WTC11 (cell line): ENCODE data around the gene ABCC4. TPM values are rescaled to one million over a fixed set of nuclear protein-coding genes. Genes with fewer than 3 reads are reported as not detected.

Experiments used
- ATAC-seq: fragments of 200-7000 bp; cut with Tn5 transposase; 2 replicates; pipeline ENCODE4 v1.10.0; 2021; ENCODE audit warnings: mild to moderate bottlenecking, moderate library complexity
- CTCF ChIA-PET: fragments of 300-600 bp; sonication (Branson Sonifier 250); formaldehyde crosslinking; loops from one replicate; lab custom pipeline; 2021; ENCODE audit warnings: antibody characterized with exemption; lab: Charles Lee
- POLR2A ChIA-PET: fragments of 350-600 bp; sonication (Branson Sonifier 250); formaldehyde crosslinking; loops from one replicate; lab custom pipeline; 2021; ENCODE audit warnings: antibody characterized with exemption; lab: Charles Lee
- DNase-seq: peaks from one replicate; pipeline ENCODE4 v3.0.0; 2021; ENCODE audit warnings: low spot score
- H3K27ac Mint-ChIP-seq: 2 replicates; pipeline ENCODE4 v1.8.0; 2021; ENCODE audit warnings: mixed read lengths
- H3K27me3 Mint-ChIP-seq: 2 replicates; pipeline ENCODE4 v1.8.0; 2021; ENCODE audit warnings: low read depth, mild to moderate bottlenecking, moderate library complexity, mixed read lengths
- H3K36me3 Mint-ChIP-seq: 2 replicates; pipeline ENCODE4 v1.8.0; 2021; ENCODE audit warnings: mixed read lengths
- H3K4me1 Mint-ChIP-seq: 2 replicates; pipeline ENCODE4 v1.8.0; 2022; ENCODE audit warnings: mixed read lengths
- H3K4me3 Mint-ChIP-seq: 2 replicates; pipeline ENCODE4 v1.8.0; 2021; ENCODE audit warnings: mild to moderate bottlenecking, moderate library complexity, mixed read lengths
- H3K9me3 Mint-ChIP-seq: 2 replicates; pipeline ENCODE4 v1.8.0; 2021; ENCODE audit warnings: mixed read lengths
- AFF4 ChIP-seq: sonication (generic); formaldehyde crosslinking; IDR thresholded peaks from 2 replicates; pipeline ENCODE4 v1.8.1; 2023; ENCODE audit warnings: mild to moderate bottlenecking, missing genetic modification reagents, borderline replicate concordance
- E2F4 ChIP-seq: sonication (generic); formaldehyde crosslinking; IDR thresholded peaks from 2 replicates; pipeline ENCODE4 v1.8.1; 2022; ENCODE audit warnings: low read depth, mild to moderate bottlenecking, moderate library complexity, missing genetic modification reagents, borderline replicate concordance
- ELF4 ChIP-seq: sonication (generic); formaldehyde crosslinking; IDR thresholded peaks from 2 replicates; pipeline ENCODE4 v1.8.1; 2022; ENCODE audit warnings: low read depth, mild to moderate bottlenecking, moderate library complexity, missing genetic modification reagents
- FOXJ3 ChIP-seq: sonication (generic); formaldehyde crosslinking; IDR thresholded peaks from 2 replicates; pipeline ENCODE4 v1.9.0; 2021; ENCODE audit warnings: missing genetic modification reagents, mild to moderate bottlenecking, borderline replicate concordance
- GTF2I ChIP-seq: fragments of 250-450 bp; sonication (Bioruptor Pico); conservative IDR thresholded peaks from 2 replicates; pipeline ENCODE4 v1.4.0; 2021; ENCODE audit warnings: mild to moderate bottlenecking
- HMGA2 ChIP-seq: fragments of 250-450 bp; sonication (Bioruptor Pico); IDR thresholded peaks from 2 replicates; pipeline ENCODE4 v1.4.0; 2021; ENCODE audit warnings: mild to moderate bottlenecking, moderate library complexity
- IRF1 ChIP-seq: sonication (generic); formaldehyde crosslinking; IDR thresholded peaks from 2 replicates; pipeline ENCODE4 v1.8.0; 2023; ENCODE audit warnings: missing genetic modification reagents
- IRF2 ChIP-seq: sonication (generic); formaldehyde crosslinking; IDR thresholded peaks from 2 replicates; pipeline ENCODE4 v1.8.0; 2022; ENCODE audit warnings: low read depth, missing genetic modification reagents, borderline replicate concordance
- NR1H2 ChIP-seq: sonication (generic); formaldehyde crosslinking; IDR thresholded peaks from 2 replicates; pipeline ENCODE4 v1.9.0; 2021; ENCODE audit warnings: mild to moderate bottlenecking, moderate library complexity, missing genetic modification reagents
- NR3C1 ChIP-seq: sonication (generic); formaldehyde crosslinking; conservative IDR thresholded peaks from 2 replicates; pipeline ENCODE4 v1.8.1; 2023; ENCODE audit warnings: low read depth, mild to moderate bottlenecking, missing genetic modification reagents
- RORB ChIP-seq: fragments of 250-450 bp; sonication (Bioruptor Pico); IDR thresholded peaks from 2 replicates; pipeline ENCODE4 v1.9.0; 2021; ENCODE audit warnings: mild to moderate bottlenecking
- SMAD3 ChIP-seq: sonication (generic); formaldehyde crosslinking; IDR thresholded peaks from 2 replicates; pipeline ENCODE4 v1.8.0; 2022; ENCODE audit warnings: missing genetic modification reagents, mild to moderate bottlenecking, borderline replicate concordance
- SP1 ChIP-seq: sonication (generic); formaldehyde crosslinking; conservative IDR thresholded peaks from 2 replicates; pipeline ENCODE4 v1.8.1; 2022; ENCODE audit warnings: missing genetic modification reagents
- ZNF219 ChIP-seq: sonication (generic); formaldehyde crosslinking; IDR thresholded peaks from 2 replicates; pipeline ENCODE4 v1.8.0; 2023; ENCODE audit warnings: missing genetic modification reagents, mild to moderate bottlenecking, borderline replicate concordance
- ZNF232 ChIP-seq: sonication (generic); formaldehyde crosslinking; IDR thresholded peaks from 2 replicates; pipeline ENCODE4 v1.8.0; 2022; ENCODE audit warnings: mild to moderate bottlenecking, missing genetic modification reagents
- ZNF416 ChIP-seq: fragments of 250-450 bp; sonication (Bioruptor Pico); IDR thresholded peaks from 2 replicates; pipeline ENCODE4 v1.9.0; 2021; ENCODE audit warnings: mild to moderate bottlenecking, inconsistent platforms
- ZNF532 ChIP-seq: fragments of 250-450 bp; sonication (Bioruptor Pico); IDR thresholded peaks from 2 replicates; pipeline ENCODE4 v1.9.0; 2021; ENCODE audit warnings: mild to moderate bottlenecking, borderline replicate concordance
- total RNA-seq: library from RNA; stranded (reverse); gene quantifications from 3 replicates; pipeline ENCODE4 v1.2.3, GENCODE V29; 2021
- TF ChIP-seq, protein P1 (sequence below): fragments of 250-450 bp; sonication (Bioruptor Pico); IDR thresholded peaks from 2 replicates; pipeline ENCODE4 v1.9.0; 2021; ENCODE audit warnings: mild to moderate bottlenecking
- TF ChIP-seq, protein P2 (sequence below): fragments of 250-450 bp; sonication (Bioruptor Pico); IDR thresholded peaks from 2 replicates; pipeline ENCODE4 v2.1.2; 2022; ENCODE audit warnings: mild to moderate bottlenecking, moderate library complexity
- TF ChIP-seq, protein P3 (sequence below): sonication (generic); formaldehyde crosslinking; conservative IDR thresholded peaks from 2 replicates; pipeline ENCODE4 v1.8.1; 2022; ENCODE audit warnings: mild to moderate bottlenecking, missing genetic modification reagents

Gene ABCC4
- total RNA-seq, 1 experiment from 2014 or later, result 7.2 TPM

GRCh38 chr13:95151942-95152587 is 149.2 kb downstream of the ABCC4 start (continued):
- TF ChIP-seq ZNF532 (CRISPR knock-in tag), result no peak
- TF ChIP-seq, protein P1, sequence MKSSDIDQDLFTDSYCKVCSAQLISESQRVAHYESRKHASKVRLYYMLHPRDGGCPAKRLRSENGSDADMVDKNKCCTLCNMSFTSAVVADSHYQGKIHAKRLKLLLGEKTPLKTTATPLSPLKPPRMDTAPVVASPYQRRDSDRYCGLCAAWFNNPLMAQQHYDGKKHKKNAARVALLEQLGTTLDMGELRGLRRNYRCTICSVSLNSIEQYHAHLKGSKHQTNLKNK (CRISPR knock-in tag), result no peak
- TF ChIP-seq, protein P2, sequence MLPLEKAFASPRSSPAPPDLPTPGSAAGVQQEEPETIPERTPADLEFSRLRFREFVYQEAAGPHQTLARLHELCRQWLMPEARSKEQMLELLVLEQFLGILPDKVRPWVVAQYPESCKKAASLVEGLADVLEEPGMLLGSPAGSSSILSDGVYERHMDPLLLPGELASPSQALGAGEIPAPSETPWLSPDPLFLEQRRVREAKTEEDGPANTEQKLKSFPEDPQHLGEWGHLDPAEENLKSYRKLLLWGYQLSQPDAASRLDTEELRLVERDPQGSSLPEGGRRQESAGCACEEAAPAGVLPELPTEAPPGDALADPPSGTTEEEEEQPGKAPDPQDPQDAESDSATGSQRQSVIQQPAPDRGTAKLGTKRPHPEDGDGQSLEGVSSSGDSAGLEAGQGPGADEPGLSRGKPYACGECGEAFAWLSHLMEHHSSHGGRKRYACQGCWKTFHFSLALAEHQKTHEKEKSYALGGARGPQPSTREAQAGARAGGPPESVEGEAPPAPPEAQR (CRISPR knock-in tag), result no peak
- TF ChIP-seq, protein P3, sequence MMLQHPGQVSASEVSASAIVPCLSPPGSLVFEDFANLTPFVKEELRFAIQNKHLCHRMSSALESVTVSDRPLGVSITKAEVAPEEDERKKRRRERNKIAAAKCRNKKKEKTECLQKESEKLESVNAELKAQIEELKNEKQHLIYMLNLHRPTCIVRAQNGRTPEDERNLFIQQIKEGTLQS (CRISPR knock-in tag), result no peak
- TF ChIP-seq SMAD3 (CRISPR knock-in tag), result no peak
- TF ChIP-seq ELF4, result no peak
- TF ChIP-seq ZNF416 (CRISPR knock-in tag), result no peak
- TF ChIP-seq ZNF232 (CRISPR knock-in tag), result no peak
- TF ChIP-seq HMGA2, result no peak
- TF ChIP-seq IRF2 (CRISPR knock-in tag), result no peak
- no peak for TF ChIP-seq AFF4
- no peak for TF ChIP-seq SP1

- POLR2A ChIA-PET, result no interaction called here
- H3K36me3 Mint-ChIP-seq, result no peaks in the 10 kb centered on the region
- TF ChIP-seq SP1, result no peak
- H3K4me3 Mint-ChIP-seq, result no peak overlapping the region
- H3K27me3 Mint-ChIP-seq, result peaks cover 25% of the 10 kb centered on the region
- ATAC-seq (no peak), DNase-seq (no peak)
- H3K9me3 Mint-ChIP-seq, result peaks cover 2% of the 10 kb centered on the region; the same call in 1 of the 2 replicates
- CTCF ChIA-PET, result interaction anchor here (0.6 to 1.2 kb wide), 3 partner anchors 30 to 530 kb away, joined by 3 to 7 read pairs (median 3); no protein-coding TSS in a partner anchor
- no peak overlapping the region for H3K27ac Mint-ChIP-seq
- H3K4me1 Mint-ChIP-seq, result peaks cover 37% of the 10 kb centered on the region
Observed at GRCh38 chr13:95150555-95150954, 150.7 kb downstream of the ABCC4 start.

- CTCF ChIA-PET, result no interaction called here
- Mint-ChIP-seq H3K4me1 (no peaks in the 10 kb centered on the region), H3K27me3 (no peaks in the 10 kb centered on the region)
- no peak for TF ChIP-seq FOXJ3 (CRISPR knock-in tag)
- no peak for TF ChIP-seq NR3C1
- TF ChIP-seq NR1H2 (CRISPR knock-in tag), result no peak
- TF ChIP-seq, protein P3 (CRISPR knock-in tag), result no peak
- no peak for TF ChIP-seq IRF1 (CRISPR knock-in tag)
- no peak for TF ChIP-seq RORB (CRISPR knock-in tag)
- no peak for TF ChIP-seq ZNF219 (CRISPR knock-in tag)
- TF ChIP-seq ZNF416 (CRISPR knock-in tag), result no peak
- no peak for TF ChIP-seq E2F4 (CRISPR knock-in tag)
- TF ChIP-seq IRF2 (CRISPR knock-in tag), result no peak
- no peak for TF ChIP-seq GTF2I (CRISPR knock-in tag)
Observed at GRCh38 chr13:95146486-95146885, 154.8 kb downstream of the ABCC4 start.

More at GRCh38 chr13:95146486-95146885, 154.8 kb downstream of the ABCC4 start:
- no peak overlapping the region for H3K27ac Mint-ChIP-seq
- no peaks in the 10 kb centered on the region for H3K36me3 Mint-ChIP-seq
- H3K4me3 Mint-ChIP-seq, result no peak overlapping the region
- ATAC-seq (no peak), DNase-seq (no peak)
- peaks cover 6% of the 10 kb centered on the region; the same call in 1 of the 2 replicates for H3K9me3 Mint-ChIP-seq
- POLR2A ChIA-PET, result no interaction called here
